OCI-M2 (cell line): ENCODE results near the gene ZFYVE21.

Experiments used
- DNase-seq: peaks from one replicate; lab custom pipeline; 2025; ENCODE audit not compliant: unreplicated experiment; lab: John Stamatoyannopoulos, UW

Gene ZFYVE21

DNA sequence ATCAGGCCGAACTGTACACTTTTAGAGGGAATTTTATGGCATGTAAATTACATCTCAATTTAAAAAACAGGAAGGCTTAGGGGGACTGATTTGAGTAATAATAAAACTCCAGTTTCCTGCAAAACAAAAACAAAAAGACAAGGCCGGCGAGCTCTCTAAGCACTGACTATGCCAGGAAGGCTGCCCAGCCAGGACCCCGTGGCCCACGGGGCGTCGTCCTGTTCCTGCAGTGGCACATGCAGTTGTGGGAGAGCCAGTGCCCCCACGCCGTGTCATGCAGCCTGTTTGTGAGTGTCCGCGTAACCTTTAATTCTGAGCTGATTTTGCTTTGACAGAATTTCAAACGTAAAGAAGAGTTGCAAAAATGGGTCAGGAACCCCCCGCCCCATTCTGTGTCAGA, 10.9 kb upstream of the ZFYVE21 start:
- DNase-seq = no peak

DNA sequence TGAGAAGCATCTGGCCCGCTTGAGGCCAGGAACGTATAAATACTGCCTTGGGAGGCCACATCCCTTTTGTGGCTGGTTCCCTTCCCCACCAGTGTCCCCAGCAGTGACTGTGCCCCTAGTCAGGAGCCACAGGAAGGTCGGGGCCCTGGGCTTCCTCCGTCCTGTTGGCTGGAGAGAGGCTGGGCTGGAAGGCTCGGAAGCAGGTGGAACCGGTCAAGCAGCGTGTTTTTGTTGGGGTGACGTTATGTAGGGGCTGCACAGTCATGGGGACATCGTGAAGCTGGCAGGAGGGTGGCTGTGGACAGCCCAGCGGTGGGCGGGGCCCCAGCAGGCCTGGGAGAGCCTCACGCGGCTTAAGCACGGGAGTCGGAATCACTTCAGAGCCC, 10.5 kb upstream of the ZFYVE21 start:
- DNase-seq = no peak

DNA sequence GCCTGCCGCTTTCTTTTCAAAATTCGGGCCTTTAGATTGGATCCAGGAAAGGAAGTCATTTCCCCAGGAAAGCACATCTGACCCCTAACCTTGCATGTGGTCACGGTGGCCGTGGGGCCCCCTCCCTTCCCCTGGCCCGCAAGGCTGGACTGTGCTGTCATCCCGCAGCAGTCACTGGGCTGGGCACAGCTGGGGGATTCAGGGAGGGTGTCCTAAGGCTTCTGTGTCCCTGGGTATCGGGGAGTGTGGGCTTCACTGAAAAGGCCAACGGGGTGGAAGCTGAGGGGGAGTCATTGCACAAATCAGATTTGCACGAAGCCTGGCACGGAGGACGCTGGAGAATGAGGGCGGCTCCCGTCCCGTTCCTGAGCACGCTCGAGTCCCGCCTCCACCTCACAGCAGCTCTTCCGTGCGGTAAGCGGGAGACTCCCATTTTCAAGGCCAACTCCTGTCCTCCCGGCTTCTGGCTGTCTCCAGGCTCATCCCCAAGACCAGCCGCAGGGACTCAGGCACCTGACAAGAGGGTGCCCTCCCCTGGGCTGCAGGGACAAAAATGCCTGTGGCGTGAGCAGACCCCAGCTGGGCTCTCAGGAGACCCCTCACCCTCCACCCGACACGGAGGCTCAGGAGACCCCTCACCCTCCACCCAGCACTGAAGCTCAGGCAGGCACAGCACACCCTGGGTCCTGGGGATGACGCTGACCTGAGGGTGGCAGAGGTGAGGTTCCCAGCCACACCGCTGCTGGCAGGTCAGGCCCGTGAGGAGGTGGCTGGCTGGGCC, 9.9 kb upstream of the ZFYVE21 start:
- DNase-seq = no peak

DNA sequence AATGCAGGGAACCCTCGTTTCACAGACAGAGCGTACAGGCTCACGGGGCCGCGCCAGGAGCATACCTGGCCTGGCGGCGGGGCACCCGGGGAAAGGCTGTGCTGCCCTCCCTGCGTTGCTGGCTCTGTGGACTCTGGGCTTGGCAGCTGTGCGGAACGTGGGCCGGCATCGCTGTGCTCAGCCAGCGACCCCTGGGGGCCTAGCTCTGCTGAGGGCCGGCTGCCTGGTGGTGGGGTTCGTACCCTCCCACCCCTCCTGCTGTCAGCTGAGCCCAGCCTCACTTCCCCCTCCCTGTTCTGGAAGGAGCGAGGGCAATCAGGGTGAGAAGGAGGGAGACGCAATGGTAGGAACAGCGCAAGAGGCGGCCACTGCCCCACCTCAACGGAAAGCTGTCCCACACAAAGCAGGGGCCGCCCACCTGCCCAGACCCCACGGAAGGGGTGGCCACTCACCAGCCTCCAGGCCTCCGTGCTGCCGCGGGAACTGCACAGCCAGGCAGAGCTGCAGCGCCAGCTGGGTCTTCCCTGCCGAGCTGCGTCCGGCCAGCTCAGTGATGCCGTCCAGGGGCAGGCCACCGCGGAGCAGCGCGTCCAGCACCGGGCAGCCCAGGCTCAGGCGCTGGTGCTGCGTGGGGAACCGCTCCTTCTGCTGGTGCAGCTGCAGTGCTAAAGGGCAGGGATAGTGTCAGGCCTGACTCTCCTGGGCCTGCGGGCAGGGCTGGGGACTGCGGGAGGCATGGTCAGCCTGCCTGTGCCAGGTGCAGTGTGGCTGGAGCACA, 8.9 kb upstream of the ZFYVE21 start:
- DNase-seq = no peak

DNA sequence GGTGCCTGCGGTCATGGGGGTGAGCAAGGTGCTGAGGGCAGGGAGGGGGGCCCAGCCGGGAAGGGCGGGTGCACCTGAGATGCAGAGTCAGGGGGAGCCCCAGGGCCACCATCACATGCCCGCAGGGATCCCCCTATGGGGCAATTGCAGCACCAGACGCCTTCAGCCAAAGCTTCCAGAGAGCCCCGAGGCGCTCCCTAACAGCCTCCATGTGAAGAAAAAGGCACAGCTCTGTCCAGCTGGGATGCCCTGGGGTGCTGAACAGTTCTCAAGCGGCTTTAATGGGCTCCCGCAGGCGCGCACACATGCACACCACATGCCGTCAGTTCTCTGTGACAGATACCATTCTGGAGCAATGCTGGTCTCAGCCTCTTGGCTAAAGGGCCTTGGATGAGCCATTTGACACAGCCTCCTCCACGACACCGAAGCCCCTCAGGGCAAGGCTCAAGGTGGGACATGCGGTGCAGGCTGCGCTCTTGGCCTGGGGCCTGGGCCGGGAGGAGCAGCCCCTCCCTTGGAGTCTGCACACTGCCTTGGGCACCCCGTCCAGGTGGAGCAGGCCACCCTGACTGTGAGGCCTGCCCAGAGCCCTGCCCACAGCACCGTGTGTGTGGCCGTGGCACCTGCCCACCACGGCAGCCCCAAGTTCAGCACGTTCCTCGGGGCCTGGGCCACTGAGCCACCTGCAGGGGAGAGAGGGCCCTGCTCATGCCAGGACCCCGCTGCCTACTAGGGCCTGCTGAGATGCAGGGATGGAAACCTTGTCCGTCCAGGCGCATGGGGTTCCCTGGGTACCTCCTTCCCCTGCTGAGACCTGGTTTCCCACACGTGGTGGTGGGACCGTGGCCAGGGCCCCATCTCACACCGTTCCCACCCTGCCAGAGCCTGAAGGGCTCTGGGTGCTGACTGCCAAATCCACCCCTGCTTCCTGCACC, 8.0 kb upstream of the ZFYVE21 start:
- DNase-seq = no peak

DNA sequence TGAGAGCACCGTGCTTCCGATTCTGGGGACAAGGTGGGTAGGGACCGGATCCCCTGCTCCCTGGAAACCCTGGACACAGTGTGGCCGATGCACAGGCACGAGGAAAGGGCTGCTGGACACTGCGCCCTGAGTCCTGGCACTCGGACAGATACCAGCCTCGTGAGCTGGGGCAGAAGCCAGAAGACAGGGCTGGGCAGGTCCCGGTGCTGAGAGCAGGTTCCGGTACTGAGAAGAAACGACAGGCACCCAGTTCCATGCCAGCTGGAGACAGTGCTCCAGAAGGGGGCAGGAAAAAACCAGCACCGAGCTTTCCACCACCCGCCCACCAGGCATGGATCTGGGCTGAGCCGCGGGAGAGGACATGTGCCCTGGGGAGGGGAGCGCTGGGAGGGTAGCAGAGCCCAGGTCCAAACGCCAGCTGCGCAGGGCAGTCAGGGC, 6.8 kb upstream of the ZFYVE21 start:
- DNase-seq = no peak

DNA sequence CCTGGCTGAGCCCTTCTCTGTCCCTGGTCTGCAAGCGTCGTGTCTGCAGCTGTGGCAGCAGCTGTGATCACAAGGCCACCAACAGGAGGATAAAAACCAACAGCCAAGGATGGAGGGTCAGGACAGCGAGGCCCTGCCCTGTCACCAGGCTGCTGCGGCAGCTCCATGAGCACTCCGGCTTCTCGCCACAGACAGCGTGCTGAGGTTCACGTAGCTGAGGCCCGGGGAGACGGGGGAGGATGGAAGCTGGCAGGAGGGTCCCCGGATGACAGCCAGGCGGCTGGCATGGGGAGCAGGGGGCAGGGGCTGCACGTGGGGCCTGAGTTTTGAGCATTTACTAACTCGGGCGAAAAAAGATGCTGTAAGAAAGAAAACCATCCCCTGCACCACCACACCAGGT, 5.8 kb upstream of the ZFYVE21 start:
- DNase-seq = no peak

DNA sequence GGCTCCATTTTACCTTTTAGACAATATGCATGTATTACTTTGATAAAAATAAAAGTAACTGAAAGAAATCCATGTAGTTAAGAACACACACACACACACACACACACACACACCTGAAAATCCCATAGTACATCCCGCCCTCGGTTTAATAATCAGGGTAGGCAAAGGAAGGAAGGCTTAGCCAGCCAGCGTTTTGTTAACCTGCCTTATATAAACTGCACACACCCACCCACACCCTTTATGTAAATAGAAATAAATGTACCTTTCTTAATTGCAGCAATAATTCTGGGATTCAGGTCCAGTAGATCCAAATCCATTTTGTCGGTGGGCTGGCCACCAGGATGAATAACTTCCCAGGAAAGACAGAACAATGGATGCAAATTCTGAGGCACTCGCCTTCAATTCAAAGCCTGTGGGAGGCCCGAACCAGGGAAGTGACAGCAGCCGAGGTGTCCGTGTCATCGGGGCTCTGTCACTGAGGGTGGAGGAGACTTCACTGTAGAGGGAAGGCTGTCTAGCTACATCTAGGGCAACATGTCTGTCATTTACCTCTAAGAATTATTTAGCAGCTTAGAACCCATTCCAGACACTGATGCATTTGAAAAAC, 4.7 kb upstream of the ZFYVE21 start:
- DNase-seq = no peak

DNA sequence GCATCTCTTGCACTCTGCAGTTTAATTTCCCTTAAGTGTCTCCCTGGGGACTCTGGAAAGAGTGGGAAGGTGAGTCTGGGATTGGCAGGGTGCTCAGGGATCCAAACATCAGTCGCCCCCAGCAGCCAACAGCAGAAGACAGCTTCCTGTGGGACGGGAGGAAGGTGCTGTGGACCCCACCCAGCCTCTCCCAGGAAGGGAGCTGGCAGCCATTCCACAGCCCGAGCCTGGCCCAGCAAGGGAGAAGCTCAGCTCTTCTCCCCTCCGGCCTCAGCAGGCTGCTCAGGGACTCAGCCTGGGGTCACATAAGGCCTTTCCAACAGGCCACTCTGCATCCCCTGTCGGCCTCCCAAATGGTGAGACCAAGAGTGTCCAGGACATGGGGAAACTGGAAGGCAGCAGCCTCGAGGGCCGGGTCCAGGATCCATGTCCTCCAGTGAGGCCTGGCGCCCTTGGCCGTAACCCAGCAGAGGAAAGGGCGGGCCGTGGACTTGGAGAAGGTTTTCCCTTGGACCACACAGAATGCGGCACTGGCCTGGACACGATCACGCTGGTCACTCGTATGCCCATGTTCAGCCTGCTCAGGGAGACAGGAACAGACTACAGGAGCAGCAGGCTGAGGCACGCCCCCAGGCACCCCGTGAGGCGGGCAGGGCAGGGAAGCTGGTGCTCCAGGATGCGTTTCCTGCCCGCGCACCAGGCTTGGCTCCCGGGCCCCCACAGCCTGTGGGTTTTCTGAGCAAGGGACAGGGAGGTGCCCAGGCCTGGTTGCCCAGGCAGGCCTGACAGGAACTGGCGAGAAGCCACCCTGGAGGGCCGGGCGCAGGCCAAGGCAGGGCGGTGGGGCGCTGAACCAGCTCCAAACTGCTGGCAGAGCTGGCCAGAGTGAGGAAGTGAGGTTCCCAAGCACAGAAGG, 3.8 kb upstream of the ZFYVE21 start:
- DNase-seq = no peak

DNA sequence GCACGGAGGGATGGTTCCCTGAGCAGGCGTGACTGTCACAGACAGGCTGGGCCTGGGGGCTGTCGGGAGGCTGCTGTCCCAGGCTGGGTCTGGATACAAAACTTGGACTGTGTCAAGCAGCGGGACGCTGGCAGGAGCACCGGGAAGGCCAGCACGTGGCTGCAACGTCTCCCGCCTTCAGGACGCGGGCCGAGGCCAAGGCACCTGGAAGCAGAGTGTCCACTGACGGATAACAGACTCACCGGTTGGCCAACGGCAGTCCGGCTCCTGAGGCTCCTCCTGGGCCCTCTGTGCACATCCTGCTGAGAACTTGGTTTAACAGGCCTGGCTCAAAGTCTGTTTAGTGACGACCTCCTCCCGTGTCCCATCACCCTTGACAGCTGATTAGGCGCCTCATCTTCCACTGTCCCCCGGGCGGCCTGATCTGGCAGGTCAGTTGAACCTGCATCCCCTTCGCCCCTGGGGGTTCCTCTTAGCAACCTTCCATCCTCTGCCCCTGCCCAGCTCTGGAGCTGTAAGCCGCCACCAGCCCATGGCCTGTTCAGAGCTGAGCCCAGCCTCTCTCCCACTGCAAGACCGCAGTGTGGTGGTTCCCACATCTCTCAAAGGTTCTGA, 2.9 kb upstream of the ZFYVE21 start:
- DNase-seq = no peak

DNA sequence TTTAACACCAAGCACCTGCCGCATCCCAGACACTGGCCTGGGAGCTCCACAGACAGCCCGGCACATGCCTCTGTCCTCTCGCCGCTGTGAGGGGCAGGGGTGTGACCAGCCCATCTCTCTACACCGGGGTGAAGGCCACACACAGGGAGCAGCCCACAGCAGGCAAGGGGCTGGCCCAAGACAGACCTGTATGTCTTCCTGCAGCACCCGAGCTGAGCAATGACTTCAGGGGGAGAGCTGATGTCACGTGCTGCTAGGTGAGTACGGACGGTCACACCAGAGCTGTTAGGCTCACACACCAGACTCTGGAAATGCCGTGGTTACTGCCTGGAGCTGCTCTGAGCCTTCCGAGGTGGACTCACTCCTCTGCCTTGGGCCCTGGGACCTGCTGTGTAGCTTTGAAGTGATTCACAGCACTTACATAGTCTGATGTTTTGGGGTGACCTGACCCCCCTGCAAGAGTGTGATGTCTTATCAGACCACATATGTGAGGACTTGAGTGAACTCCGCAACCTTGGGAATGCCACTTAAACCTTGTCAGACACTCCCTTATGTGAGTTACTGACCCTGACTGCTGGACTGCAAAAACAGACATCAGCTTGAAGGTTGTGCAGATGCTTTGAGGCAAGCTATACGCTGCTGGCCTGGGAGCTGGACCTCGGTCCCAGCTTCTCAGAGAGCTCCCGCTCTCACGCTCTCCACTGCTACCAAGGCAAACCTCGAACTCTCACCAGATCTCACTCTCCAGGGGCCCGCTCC, 2.1 kb upstream of the ZFYVE21 start:
- no peak for DNase-seq

DNA sequence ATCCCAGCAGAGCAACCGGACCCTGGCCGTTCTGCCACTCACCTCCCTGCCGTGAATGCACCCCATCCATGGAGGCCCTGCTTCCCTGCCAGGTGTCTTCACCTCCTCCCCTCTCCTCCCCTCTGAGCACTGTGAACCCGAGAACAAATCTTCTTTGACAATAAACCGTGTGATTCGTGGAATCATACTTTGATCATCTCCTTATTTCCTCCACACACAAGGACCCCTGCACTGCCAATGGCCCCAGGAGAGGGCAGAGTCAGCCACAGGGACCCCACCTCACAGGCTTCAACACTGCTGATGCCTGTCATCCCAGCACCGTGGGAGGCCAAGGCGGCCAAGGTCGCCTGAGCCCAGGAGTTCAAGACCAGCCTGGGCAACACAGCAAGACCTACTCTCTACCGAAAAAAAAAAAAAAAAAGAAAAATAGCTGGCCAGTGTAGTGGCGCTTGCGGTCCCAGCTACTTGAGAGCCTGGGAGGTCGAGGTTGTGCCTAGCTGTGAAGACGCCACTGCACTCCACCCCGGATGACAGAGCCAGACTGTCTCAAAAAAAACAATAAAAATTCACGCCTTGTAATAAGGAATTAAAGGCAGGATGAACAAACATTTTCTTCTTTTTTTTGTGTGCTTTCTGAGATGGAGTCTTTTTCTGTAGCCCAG, 1.4 kb upstream of the ZFYVE21 start:
- no peak for DNase-seq

DNA sequence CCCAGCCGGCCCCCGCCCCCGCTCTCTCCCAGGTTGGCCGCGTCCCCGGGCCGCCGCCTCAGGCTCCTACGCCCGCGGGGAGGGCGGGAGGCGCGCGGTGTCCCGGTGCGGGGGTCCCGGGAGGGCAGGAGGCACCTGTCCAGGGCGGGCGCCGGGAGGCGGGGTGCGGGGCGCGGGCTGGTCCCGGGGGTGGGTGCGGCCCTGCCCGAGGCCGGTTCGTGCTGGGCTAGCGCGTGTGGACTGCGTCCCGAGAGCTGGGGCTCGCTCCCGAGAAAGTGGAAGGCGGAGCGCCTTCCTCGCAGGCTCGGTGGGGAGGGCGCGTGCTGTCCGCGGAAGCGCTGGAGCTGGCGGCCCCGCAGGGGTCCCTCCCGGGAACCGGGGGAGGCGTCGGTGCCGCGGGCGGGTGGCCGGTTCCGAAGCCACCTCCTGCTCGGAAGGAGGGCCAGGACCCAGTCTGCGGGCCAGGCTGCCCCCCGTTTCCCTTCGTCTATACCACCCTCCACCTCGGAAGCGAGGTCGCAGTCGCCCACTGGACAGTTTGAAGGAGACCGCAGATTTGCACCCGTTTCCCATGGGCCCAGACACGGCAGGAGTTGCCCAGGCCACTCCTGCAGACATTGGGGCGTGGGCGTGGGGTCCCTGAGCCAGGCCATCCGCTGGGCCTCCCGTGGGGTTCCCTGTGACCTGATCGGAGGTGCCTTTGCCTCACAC, 636 bp downstream of the ZFYVE21 start:
- DNase-seq = no peak

DNA sequence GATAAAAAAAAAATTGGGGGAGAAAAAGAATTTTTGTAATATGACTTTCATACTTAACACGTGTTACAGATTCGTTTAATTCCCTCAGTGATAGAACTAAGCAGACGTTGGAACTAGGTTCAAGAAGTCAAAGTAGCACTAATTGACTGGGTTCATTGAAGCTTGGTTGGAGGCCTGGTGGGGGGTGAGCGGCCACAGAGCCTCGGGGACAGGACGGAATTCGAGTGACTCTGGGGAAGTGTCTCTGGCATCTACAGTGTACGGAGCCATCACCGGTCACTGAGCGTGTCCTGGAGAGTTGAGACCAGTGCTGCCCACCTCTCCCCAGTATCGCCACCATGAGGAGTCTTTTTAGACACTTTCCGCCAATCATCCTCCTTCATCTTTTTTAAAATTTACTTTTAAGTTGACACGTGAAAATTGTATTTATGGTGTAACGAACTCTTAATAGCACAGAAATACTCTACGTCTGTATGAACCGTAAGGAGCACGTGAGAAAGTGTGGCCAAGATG, 1.3 kb downstream of the ZFYVE21 start:
- no peak for DNase-seq

DNA sequence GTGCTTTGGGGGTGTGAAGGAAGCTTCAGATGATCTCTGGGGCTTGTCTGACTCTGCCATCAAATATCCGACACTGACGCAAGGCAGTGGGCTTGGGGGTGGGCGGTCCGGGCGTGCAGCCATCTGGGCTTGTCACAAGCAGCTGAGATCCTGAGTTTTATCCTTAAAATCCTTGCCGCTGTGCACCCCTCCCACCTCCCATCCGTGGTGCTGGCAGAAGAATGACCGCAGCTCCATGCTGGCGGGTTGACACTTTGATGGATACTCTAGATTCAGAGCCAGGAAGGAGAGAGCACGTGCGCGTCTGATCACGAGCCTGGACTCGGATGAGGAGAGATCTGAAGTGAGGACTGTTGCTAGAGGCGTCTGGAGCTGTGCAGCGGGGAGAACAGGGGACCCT, 3.0 kb downstream of the ZFYVE21 start:
- DNase-seq = no peak

DNA sequence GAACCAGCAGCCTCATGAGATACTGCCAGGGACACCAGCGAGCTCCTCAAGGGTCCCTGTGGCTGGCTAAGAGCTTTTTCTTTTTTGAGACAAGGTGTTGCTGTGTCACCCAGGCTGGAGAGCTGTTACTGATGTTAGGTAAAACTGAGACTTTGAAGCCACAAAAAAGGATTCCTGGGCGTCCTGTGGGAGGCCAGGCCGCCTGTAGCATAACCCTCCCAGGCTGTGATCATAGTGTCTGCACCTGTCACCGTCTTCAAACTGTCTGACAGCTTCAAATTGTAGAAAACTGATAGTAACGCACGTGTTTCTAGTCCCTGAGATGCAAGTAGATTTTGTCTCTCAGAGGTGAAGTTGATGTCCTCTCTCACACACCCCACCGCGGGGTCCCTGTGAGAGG, 4.1 kb downstream of the ZFYVE21 start:
- no peak for DNase-seq

DNA sequence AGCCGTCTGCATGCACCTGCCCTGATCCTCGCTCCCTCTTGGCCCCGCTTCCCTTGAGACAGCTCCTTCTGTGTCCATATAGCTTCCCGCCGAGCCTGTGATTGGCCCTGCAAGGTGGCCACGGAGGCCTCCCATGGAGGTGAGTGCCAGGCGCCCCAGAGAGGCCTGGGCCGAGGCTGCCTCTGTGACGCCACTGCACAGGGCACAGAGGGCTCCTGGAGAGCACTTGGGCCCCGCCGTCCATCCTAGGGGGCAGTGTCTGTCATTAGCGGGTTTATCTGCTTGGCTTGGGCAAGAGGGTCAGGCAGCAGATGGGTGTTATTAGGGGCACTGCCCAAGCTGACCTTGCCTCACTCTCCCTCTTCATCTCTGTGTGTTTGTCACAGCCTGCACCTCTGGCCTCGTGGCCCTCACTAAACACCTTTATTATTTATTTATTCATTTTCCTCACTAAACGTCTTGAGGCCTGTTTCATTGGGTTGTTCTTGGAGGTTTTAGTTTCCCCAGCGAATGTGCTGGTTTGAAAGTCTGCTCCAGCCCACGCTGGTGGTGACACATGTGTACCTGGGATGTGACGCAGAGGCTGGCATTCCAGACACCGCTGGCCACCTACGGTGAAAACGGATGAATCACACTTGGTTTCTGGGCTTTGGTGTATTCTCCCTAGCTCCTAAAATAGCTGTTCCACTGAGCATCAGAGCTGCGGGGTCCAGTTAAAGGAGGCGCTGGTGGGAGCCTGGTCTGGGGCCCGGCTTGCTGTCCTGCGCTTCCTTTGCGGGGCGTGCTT, 5.9 kb downstream of the ZFYVE21 start:
- DNase-seq = no peak
